RKO (cell line): ENCODE results near the gene TLL2.

Experiments
- DNase-seq: peaks from one replicate; pipeline ENCODE4 v3.0.0-alpha.2; 2016; ENCODE audit warnings: low spot score

TLL2 gene

DNA sequence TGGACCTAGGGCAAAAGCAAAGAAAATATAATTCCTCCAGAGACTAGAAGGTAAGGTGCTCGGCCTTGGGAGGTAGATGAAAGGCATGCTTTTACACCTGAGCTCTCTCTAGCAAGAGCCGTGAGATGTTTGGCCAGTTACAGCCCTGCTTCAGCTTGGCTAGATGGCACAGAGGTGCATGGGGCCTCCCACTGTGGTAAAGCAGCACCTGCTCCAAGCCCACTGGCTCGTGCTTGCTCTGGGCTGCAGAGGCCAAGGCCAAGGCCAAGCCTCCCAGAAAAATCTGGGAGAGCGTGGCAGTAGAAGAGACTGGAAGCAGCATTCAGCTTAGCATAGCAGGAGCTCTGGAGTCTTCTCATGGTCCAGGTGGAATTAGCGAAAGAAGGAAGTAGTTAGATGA is 123.9 kb downstream of the TLL2 start:
- DNase-seq: no peak

DNA sequence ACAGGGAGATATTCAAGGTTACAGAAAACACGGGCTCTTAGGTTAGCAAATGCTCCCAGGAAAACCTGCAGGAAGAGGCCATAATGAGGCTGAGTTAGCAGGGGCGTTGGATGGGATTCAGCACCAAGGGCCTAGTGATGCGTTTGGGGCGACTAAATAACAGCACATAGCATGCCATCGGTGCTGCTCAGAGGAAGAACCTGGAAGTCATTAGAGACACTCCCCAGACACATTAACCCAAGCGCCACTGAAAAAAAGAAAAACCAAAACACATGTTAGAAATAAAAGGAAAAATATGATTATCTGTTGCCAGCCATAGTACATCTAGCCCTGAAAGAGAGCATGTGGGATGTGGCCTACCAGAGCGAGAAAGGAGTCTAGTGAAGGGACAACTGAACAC is 126.1 kb downstream of the TLL2 start:
- no peak for DNase-seq

DNA sequence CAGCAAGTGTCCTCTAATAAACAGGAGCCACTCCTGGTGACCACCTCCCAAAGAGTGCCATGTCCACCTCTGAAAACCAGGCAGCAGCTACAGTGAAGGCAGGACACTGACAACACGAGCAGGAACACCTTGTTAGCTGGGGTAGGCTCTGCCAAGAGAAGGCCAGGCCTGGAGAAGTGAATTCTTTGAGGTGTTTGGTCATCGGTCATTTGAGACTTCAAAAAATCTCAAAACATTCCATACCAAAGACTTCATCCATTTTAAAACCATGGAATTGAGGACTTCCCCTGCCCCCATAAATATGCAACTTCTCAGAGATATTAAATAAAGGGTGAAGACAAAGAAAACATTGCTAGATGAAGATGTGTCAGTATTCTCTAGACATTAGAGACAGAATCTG is 126.6 kb downstream of the TLL2 start:
- DNase-seq: no peak

DNA sequence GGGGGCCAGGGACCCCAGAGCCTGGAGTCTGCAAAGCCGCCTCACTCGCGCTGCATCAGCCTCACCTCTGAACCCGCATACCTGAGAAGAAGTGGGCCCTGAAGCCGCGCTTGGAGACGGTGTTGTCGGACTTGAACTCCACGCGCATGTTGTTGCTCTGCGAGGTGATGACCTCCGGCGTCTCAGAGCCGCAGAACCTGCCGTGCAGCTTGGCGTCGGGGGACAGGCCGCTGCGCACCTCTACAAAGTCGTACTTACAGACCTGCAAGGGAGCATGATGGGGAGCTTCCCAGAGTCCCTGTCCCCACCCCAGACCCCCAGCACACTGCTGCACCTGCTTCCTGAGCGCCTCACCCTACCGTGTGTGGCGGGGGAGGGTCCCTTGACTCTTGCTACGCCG is 129.2 kb downstream of the TLL2 start:
- no peak for DNase-seq

DNA sequence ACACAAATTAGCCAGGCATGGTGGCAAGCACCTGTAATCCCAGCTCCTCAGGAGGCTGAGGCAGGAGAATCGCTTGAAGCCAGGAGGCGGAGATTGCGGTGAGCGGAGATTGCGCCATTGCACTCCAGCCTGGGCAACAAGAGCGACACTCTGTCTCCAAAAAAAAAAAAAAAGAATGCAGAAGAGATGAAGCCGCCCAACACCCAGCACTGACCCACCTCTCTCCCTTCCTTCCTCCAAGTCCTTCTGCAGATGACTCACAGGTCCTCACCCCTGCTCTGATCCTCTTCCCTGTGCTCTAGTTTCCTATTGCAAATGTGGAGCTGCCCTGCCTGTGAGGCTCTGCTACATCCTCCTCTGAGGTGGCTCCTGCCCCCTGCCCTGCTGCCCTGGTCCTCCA is 132.9 kb downstream of the TLL2 start:
- peak; percentile 4 for DNase-seq

DNA sequence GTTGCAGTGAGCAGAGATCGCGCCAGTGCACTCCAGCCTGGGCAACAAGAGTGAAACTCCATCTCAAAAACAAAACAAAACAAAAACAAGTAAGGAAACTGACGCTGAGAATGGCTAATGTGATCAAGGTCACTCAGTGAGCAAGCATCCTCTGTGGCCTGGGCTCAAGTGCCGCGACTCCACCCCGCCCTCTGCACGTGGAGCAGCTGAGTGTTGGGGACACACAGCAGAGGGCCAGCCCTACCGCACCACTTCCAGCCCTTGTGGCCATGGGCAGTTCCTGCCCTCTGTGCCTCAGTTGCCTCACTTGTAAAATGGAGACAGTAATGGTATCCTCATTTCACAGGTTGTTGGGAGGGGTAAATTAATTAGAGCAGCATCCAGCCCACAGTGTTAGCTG is 134.0 kb downstream of the TLL2 start:
- DNase-seq: no peak

DNA sequence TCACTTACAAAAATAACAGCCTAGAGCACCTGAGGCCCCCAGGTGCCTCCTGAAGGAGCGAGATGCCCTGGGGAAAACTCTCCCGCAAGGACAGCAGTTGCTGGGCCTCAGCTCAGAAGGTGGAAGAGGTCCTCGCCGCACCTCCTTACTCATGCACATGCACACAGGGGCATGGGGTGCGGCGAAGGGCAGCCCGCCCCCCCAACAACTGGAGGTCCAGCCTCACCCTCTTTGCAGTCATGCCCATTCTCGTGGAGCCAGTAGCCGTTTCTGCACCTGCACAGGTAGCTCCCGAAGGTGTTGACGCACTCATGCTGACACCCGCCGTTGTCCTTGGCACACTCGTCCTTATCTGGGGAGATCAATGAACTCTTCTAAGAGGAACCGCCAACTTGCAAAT is 135.0 kb downstream of the TLL2 start:
- DNase-seq: no peak

DNA sequence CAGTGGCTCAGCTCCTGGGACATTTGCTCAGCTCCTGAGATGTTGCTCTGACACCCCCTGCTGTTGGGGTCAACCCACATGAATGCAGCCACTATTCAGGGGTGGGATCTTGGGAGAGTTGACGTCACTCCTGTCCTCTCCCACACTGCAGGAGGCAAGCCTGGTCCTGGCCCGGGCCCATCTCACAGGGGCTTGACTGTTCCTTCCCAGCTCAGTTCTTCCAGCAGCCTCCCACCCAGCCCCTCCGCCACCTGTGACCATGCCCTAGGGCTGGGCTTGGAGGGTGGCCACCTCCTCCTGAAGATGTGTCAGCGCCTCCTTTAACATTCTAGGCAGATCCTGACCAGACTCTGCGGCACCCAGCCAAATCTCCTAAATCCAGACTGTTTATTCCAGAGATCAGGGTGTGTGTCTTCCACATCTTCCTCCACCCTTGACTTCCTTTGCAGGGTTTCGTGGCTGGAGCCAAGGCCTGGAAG is 135.9 kb downstream of the TLL2 start:
- DNase-seq: no peak

DNA sequence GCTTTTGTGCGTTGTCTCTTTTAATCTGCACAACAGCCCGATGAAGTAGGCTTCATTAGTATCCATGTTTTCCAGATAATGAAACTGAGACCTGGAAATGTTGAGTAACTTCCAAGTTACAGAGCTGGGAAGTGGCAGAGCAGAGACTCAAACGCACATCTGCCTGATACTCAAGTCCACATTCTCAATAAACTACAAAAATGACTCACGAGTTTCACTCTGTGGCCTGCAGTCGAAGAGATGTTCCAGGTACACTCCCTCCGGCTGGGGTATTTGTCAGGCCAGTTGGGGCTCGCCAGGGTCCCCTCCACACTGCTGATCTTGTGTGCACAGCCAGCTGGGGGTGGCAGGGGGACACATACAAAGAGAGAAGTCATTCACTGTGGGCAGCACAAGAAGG is 137.2 kb downstream of the TLL2 start:
- no peak for DNase-seq

DNA sequence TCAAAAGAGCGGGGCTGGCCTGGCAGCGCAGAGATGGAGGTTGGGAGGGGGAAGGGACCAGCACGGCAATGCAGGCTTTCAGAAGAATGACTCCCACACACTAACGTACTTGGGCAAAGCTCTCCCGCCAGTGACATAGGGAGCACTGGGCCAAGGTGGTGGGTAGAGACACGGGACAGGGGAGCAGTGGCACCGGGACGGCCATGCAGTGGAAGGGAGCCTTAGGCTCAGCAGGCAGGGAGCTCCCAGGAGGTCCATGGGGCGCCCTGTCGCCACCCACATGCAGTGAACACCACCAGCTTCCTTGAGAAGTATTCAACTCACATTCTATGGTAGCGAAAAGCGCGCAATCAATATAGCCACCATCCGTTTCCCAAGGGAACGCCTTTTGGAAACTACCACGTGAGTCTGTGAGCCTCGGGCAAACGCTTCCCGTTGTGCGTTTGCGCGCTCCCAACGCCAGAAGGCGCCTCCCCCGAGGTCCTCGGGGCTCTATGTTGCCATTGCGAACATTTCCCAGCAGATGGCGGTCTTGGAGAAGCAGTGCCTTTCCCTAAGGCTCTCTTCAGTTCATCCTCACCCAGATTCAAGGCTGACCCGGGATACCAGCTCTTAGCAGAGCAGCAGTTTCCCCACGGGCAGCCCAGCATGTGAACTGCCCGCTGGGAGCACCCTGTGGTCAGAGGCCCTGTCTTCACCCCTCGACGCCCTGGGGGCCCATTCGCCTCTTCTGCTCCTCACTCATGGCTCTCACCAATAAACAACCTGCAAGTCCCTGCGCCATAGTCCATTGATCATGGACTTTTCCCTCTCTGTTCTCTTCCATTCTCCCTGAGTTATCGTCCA is 138.5 kb downstream of the TLL2 start:
- peak; percentile 89 for DNase-seq

DNA sequence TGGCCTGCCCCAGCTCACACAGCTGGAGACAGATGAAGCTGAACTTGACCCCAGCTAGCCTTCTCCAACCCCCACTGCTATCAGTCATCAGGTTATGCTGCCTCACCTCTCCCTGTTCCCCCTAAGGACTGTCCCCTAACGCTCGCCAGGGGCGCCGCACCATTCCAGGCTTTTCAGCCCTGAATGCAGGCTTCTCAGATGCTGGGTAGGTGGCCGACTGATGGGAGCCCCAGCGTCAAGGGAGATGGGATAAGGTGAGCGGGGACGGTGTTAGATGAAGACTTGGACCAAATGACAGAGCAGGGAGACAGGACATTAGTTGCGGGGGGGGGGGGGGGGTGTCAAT is 139.1 kb downstream of the TLL2 start:
- no peak for DNase-seq

DNA sequence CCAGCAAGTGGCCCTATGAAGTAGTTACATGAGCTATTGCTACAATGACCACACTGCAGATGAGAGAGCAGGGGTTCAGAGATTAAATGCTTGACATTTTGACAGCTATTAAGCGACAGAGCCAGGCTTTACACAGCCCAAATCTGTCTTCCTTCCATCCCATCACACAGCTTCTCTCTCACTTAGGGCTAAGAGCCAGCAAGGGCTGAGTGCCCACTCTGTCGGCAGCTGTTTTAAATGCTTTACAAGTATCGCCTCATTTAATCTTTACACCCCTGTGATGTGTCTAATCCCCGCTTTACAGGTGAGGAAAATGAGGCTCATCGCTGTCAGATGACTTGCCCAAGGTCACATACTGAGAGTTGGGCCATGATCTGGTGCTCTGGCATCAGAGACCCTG is 139.7 kb downstream of the TLL2 start:
- DNase-seq: no peak

DNA sequence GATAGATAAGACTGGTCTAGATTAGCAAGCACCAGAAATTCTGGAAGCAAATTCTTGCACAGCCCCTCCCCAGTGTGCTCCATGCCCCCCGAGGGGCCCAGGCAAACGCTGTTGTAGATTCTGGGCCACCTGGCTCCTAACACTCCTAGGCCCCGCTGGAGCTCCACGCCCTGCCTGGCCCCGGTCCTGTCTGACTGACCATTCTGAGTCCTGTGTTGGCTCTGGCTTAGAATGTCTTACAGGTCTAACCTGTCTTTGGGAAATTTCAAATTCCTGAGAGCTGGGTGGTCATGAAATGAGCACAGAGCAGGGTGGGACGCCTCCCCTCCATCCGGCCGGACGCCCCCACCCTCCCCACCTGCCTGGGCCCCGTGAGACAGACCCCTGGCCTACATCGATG is 142.4 kb downstream of the TLL2 start:
- no peak for DNase-seq

DNA sequence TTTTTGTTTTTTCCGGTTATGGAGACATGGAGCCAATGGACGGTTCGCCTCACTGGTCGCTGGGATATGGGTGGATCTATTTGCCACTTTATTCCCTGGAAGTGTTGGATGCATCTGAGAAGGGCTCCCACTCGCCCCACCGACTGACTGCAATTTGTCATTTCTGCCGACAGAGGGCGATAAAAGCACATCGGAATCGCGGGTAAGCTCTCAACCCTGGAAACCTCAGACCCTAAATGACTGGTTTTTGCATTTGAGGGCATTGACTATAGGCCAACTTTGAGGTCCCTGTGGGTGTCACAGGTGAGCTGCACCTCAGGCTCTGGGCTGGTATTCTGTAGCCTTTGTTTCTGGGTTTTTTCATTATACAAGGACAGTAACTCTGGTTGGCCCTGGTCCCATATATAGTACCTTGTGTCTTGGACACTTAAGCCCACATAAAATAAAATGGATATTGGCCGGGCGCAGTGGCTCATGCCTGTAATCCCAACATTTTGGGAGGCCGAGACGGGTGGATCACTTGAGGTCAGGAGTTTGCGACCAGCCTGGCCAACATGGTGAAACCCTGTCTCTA is 143.1 kb downstream of the TLL2 start:
- peak; percentile 57 for DNase-seq

DNA sequence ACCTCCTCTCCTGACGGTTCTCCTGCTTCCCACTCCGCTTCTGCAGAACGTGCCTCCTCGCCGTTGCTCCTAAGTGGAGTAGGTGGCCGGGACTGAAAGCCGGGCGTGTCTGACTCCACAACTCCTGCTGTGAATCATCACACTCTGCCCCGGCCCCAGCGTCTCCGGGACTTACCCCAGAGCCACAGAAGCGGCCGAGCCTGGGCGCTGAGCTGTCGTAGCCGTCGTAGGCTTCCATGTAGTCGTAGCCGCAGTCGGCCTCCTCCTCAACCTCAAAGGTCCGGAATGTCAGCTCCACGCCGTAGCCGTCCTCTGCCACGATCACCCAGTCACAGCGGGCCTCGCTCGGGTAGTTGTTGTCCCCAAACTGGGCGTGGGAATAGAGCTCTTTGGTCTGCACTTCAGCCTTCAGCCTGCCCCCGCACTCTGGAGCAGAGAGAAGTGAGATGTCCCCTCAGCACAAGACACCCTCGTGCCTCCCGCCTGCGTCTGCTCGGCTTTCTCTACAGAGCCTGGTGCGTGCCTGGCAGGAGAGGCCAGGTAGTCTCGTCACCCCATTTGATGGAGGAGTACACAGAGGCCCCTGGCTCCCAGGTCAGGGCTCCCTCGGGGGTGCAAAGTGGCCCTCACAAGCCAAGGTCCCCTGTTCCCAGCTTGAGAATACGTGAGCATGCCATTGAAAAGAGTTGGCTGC is 143.7 kb downstream of the TLL2 start:
- peak; percentile 44 for DNase-seq

DNA sequence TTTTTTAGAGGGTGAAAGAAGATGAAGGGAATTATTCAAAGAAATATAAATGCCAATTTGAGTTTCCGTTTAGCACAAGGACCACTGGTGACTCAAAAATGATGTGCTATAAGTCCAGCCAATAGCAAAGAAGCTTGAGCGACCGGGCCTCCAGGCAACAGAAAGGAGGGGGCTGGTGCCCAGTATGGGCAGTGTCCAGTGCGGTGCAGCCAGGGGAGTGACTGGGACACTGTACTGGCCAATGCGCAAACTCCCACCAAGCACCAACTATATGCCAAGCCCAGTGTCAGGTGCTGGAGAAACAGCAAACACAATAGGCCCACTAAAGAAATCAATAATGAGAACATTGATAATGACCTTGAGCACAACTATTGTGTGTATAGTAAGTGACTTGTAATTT is 144.8 kb downstream of the TLL2 start:
- no peak for DNase-seq

DNA sequence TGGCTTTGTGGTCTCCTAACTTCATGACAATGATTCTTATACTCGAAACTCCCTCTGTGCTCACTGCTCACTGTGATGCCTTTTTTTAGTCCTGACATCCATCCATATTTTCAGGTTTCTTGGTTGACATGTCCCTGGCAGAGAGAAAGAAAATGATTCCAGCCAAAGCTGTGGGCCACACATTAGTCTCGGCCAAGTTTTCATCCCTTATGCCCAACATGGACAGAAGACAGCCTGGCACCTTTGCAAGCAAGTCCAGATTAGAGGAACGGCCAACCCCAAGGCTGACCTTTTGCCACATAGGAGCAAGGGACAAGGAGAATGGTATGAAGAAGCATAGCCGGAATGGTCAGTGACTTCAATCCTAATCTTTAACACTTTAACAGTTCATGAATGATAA is 146.3 kb downstream of the TLL2 start:
- no peak for DNase-seq

DNA sequence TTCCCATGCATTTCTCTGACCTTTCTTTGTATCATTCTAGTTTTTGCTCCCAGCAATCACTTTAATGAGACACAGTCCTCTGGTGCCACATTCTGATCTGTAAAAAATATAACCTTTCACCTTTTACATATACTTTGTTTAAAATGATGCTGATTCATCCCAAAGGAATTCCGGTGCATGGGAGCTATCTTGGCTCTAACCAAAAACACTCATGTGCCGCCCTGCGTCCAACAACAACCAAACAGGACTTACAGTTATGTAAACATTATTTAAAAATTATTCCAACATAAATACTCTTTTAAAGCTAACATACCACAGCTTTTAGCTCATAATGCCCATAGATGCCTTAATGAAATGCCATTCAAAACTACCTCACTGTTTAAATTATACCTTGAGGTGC is 147.2 kb downstream of the TLL2 start:
- DNase-seq: no peak

DNA sequence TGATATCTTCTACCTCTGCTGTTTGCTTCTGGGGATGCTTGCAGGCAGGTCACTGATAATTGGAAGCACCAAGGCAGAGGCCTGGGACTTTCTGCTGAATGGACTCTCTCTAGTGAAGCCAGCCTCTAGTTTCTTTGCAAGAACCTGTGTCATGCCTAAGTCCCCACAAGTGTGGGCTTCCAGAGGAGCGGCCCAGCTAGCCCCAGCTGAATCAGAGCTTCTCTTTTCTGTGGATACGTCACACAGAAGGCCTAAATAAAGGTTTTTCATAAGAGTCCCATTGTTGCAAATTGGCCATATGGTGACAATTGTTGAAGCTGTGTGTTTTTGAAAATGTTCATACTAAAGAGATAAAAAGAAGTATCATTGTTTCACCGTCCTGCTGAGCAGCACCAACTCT is 148.2 kb downstream of the TLL2 start:
- DNase-seq: no peak

DNA sequence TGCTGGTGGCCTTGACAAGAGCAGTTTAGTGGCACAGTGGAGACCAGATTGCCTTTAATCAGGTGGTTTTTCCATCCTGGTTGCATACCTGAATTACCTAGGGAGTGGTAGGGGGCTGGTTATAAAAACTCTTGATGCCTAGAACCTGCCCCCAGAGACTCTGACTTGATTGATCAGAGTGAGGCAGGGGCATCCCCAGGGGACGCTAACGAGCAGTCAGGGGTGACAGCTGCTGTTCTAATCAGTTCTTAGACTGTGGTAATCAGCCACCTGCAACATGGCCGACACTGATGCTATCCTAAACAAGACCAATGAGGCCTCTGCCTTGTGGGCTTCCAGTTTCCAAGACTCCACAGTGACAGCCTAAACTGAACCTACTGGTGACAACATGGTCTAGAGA is 153.0 kb downstream of the TLL2 start:
- no peak for DNase-seq

DNA sequence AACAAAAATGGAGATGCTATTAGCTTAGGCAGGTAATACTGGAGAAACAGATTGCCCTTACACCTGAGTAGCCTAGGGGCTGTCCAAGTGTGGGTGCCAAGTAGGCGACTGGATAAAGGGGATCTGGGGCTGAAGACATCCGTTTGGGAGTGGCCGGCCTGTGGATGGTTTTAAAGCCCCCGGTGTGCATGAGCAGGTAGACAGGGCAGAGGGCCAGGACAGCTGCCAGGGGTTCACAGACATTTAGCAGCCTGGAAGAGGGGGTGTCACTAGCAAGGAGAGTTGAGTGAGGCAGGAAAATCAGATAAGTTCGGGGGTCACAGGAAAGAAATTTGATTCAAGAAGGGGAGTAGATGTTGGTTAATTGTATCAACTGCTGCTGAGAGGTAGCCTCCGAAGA is 153.4 kb downstream of the TLL2 start:
- DNase-seq: no peak

DNA sequence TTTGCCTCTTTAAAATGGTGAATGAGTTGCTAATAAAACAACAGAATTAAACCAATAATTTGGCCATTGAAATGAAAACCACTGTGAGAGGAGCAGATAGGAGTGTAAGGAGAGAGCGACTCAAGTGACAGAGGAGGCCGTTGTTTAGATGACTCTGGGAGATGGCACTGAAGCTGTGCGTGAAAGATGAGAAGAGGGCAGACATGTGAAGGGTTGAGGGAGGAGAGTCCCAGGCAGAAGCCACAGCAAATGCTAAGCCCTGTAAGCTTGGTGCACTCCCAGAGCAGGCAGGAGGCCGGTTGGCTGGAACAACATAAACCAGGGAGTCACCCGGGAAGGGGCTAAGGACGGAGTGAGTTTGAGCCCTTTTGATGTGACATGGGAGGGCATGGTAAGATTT is 154.1 kb downstream of the TLL2 start:
- DNase-seq: no peak

DNA sequence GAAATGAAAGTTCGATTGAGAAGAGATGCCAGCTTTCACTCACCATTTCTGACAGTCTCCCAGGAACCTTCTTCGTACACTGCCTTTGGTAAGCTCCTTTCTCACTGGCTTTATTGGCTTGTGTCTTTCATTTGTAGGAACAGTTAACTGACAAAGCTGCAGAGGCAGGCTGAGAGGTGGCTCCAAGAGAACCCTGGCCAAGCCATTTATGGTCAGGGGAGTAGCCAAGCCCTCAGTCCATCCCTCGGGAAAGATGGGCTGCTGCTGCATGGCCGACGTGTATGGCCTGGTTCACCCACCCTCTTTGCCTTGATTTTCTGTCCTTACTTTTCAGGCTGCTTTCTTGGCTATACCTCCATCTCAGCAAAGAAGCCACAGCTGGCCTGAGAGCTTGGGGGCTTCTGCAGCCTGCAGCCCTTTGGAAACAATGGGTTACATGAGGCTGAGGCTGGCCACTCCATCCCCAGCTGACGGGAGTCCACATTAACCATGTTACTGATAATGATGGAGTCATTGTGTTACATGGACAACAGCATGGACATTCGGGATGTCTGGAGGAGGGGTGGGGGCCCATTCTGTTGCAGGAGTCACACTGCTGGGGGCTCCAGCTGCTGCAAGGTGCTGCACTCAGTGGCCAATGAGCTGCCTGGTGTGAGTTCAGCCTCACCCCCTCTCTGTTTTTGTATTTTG is 154.7 kb downstream of the TLL2 start, which contains the start of gene OPALIN:
TSS of gene OPALIN (minus strand) at position 152 of the 690 bp plus-strand sequence. CDS start at position 46, 106 bp downstream.
- DNase-seq: no peak
